Measurements from ENCODE around the gene ZSCAN2.
"Not testable (repeated sequence)": the region's sequence is repeated elsewhere in the genome, so short reads cannot be mapped to it uniquely, and the experiment has no call there.

ZSCAN2 gene

DNA sequence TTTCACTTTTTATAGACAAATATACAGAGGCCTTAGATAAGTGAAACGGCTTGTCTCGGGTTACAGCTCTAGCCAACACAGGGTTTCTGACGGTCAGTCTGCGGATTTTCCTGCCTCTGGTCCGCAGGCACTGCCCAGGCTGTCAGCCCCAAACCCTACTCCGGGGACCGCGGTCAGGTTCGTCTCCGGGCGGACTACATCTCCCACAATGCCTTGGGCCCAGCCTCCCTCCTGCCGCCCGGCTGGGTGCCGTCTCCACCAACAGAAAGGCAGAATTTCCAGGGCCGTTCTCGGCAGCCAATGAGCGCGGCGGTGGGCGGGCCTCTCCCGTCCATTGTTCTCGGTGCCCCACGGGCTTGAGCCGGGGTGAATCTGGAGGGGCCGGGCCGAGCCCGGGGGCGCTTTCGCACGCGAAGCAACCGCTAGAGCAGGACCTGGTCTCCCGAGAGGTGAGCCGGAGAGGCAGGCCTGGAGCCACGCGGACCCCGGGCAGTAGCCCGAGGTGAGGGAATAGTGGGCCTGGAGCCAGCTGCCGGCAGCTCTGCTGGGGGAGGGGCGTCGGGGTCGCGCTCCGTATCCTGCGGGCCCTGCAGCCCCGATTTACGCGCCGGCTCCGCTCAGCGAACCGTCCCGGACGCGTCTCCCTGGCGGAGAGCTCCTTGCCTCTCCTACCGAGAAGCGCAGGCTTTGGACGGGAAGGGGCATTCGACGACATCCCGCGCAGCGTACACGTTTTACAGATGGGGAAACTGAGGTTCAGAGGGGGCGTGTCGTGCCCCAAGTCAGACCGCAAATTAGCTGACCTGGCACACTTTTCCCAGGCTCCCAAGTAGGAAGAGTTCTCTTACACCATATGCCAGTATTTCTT, at the start of gene ZSCAN2:
ZSCAN2 (plus strand) TSS at position 323 of the 868 bp plus-strand sequence. CDS start 2,919 bp downstream, outside the sequence.
- peak; percentile 89 for DNase-seq (ENCODE audit: low read depth)

GRCh38 chr15:84551624-84552023, 49.2 kb upstream of the ZSCAN2 start:
- DNase-seq (ENCODE audit: low read depth), result not testable (repeated sequence)

DNA sequence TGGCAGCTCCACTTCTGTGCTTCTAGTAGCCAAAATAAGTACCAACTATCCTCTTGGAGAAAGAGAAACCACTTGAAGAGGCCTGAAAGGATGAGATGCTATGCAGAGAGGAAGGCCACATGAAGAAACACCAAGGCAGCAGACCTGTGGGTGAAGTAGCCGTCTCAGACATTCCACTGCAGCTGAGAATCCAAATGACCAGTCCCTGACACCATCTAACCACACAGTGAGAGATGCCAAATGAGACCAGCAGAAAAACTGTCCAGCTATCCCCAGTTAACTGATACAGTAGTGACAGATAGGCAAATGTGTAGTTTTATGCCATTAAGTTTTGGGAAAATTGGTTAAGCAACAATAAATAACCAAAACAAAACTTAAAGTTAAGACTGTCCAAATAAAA, 47.9 kb upstream of the ZSCAN2 start:
- DNase-seq (ENCODE audit: low read depth), result no peak

GRCh38 chr15:84556690-84557089, 44.1 kb upstream of the ZSCAN2 start:
- not testable (repeated sequence) for DNase-seq (ENCODE audit: low read depth)

- DNase-seq (ENCODE audit: low read depth), result not testable (repeated sequence)
These were observed 32.8 kb upstream of the ZSCAN2 start for GRCh38 chr15:84568021-84568420.

GRCh38 chr15:84570164-84570735, 30.6 kb upstream of the ZSCAN2 start:
- DNase-seq (ENCODE audit: low read depth), result peak; percentile 20

GRCh38 chr15:84572231-84572630, 28.6 kb upstream of the ZSCAN2 start:
- DNase-seq (ENCODE audit: low read depth), result no peak

GRCh38 chr15:84575493-84575892, 25.3 kb upstream of the ZSCAN2 start:
- no peak for DNase-seq (ENCODE audit: low read depth)

GRCh38 chr15:84577891-84578290, 22.9 kb upstream of the ZSCAN2 start:
- DNase-seq (ENCODE audit: low read depth), result not testable (repeated sequence)

DNA sequence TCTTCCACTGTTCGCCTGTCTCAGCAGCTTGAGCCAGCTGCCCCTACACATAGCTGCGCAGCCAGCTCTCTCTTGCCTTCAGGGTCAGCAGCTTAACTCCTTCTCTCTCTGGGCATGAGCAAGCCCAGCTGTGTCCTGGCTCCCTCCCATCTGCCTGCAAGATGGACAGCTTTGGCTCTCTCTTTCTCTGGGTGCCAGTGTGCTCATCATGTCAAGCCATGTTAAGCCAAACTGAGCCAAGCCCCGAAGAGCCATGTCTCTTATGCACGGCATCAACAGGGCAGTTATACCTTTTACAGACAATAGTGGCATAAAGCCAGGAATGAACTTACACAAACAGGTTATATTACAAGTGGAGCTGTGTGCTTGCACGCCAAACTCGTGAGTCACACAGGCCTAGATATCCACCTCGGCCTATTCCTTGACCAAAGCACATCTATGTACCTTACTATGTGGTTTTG, 21.5 kb upstream of the ZSCAN2 start:
- not testable (repeated sequence) for DNase-seq (ENCODE audit: low read depth)

- not testable (repeated sequence) for DNase-seq (ENCODE audit: low read depth)
These were observed 19.0 kb upstream of the ZSCAN2 start for GRCh38 chr15:84581676-84582428.

GRCh38 chr15:84582583-84583157, 18.1 kb upstream of the ZSCAN2 start:
- no peak for DNase-seq (ENCODE audit: low read depth)

DNA sequence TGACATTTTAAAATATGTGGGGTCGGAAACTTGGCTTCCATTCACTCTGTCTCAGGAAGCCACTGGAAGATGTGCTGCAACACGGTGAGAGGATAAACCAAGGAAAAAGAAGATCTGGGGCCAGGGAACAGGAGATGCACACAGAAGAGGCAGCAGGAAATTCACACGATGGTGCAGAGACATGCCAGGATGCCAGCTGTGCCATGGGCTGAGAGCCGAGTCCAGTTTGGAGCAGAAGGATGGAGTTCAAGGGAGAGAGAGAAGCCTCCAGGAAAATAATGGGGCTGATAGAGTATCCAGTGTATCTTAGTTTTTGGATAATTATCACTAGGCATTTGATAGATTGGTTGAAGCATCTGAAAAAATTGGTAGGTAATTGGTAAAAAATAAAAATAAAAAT, 16.9 kb upstream of the ZSCAN2 start:
- not testable (repeated sequence) for DNase-seq (ENCODE audit: low read depth)

DNA sequence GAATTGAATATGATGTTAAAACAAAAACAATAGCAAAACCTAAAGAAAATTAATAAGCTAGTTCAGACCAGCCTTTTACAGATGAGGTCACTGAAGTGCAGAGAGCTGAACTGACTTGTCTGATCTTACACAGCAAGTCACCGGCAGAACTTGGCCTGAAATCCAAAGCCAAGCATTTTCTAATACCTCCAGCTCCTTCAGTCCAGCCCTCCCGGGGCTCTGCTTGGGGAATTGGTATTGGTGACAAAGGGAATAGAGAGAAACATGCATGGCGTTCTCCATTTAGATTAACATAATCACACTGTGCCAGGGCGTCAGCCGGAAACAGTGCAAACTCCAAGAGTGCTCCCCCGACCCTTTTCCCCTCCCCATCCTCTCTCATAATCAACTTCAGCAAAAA, 14.1 kb upstream of the ZSCAN2 start:
- DNase-seq (ENCODE audit: low read depth), result no peak

DNA sequence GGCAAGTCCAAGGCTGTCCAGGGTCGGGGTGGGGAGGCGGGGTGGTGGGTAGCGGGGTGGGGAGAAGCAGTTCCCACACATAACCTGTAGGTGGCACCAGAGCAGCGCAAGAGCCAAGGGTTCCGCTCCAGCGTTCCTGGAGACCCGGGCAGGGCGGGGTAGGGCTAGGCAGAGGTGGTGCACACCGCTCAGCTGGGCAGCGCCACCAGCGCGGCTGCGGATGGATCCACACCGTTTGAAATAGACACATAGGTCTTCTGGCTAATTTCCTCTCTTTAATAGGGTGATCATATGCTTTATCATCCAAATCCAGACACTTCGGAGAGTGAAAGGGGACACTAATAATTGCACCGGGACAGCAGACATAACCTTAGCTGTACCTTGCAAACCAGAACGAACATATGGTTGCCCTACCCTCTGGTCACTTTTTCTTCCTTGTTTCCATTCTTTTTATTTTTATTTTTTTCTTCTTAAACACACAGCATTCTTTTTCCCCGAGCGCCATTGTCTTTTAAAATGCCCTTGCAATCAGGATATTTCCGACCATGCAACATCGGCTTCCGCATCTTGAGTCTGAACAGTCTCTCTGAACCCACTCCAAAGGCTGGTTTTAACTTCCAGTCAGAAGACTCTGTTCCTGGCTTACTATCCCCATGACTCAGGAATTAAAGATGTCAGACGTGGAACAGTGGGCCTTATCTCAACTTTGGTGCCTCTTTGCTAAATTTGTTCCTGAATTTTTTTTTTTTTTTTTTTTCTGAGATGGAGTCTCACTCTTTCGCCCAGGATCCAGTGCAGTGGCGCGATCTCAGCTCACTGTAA, 12.5 kb upstream of the ZSCAN2 start:
- peak; percentile 60 for DNase-seq (ENCODE audit: low read depth)

DNA sequence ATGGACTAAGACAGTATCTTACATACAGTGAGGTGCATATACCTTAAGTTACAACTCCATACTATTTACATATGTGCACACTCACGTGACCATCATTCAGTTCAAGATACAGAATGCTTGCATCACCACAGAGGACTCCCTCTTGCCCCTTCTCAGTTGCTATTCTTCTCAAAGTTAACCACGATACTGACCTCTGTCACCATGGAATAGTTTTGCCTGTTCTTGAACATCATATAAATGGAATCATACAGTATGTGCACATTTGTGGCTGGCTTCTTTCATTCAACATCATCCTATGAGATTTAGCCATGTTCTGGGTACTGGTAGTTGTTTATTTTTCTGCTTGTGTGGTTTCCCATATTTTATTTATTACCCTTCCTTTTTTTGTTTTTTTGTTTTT, 10.4 kb upstream of the ZSCAN2 start:
- DNase-seq (ENCODE audit: low read depth), result no peak

DNA sequence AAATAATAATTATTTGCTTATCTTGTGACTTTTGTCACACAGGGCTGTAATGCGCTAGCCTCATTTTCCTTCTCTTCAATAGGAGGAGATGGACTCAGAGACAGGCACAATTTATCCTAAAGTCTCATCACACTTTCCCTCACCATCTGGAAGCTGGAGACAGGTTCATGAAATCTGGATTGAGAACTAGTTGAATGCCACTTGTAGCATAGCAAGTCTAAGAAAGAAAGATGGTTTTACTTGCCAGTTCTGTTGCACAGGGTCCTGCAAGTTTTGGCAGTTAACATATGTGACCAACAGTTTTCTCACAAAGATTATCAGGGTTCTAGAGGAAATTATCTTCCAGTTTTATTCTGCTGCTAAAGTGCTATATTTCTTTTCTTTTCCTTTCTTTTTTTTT, 9.0 kb upstream of the ZSCAN2 start:
- no peak for DNase-seq (ENCODE audit: low read depth)

- DNase-seq (ENCODE audit: low read depth), result no peak
These were observed 6.1 kb upstream of the ZSCAN2 start for GRCh38 chr15:84594617-84595290.

- DNase-seq (ENCODE audit: low read depth), result no peak
These were observed 5.1 kb upstream of the ZSCAN2 start for GRCh38 chr15:84595660-84596059.

DNA sequence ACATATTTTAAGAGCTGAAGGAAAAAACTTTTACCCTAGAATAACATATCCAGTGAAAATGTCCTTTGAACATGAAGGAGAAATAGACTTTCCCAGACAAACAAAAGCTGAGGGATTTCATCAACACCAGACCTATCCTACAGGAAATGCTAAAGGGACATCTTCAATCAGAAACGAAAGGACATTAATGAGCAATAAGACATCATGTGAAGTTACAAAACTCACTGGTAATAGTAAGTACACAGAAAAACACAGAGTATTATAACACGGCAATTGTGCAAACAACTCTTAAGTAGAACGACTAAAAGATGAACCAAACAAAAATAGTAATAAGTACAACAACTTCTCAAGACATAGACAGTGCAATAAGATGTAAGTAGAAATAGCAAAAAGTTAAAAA, 3.5 kb upstream of the ZSCAN2 start:
- no peak for DNase-seq (ENCODE audit: low read depth)

DNA sequence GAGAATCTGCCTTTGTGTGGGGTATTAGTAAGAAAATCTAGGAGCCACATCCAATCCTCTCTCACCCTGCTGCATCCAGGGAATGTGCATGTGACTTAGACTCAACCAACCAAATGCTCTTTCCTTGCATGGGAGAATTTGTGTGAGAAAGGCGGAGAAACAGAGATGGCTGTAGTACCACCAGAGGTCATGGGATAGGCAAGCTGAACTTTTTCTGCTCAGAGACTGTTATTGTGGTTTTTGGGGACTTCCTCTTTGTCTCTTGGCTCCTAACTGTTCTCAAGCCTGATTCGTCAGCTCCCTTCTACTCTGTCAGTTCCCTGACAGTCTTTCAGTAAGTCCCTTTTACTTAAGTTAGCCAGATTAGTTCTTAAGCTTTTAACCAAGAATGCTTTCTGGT, 2.6 kb upstream of the ZSCAN2 start:
- peak; percentile 9 for DNase-seq (ENCODE audit: low read depth)
